Breast epithelium (tissue), 4 donors: Measurements from ENCODE around the gene RGS12. TPM values are rescaled to one million over a fixed set of nuclear protein-coding genes. Genes with fewer than 3 reads are reported as not detected.
A peak's percentile ranks its signal among the peaks of the same experiment; 100 is the strongest.

Experiments
- DNase-seq, 2 donors: peaks; one replicate each; pipeline ENCODE4 v3.0.0-alpha.2; 2019; ENCODE audit warnings: low spot score in 2 of 2
- H3K27ac ChIP-seq, 2 donors: fragments of 200-600 bp; sonication (generic) in 1 of 2; one replicate each; pipeline ENCODE4 v1.5.1; 2016 to 2019; ENCODE audit warnings: mild to moderate bottlenecking in 1 of 2
- H3K27me3 ChIP-seq, 2 donors: fragments of 200-600 bp; sonication (generic) in 1 of 2; one replicate each; pipeline versions ENCODE4 v1.5.1 to v1.6.0; 2017 to 2019; ENCODE audit warnings: control low read depth in 1 of 2, mild to moderate bottlenecking in 1 of 2
- H3K36me3 ChIP-seq: fragments of 200-600 bp; one replicate; pipeline ENCODE4 v1.5.1; 2019
- H3K4me1 ChIP-seq, 2 donors: fragments of 200-600 bp; sonication (generic); one replicate each; pipeline ENCODE4 v1.5.1; 2016 to 2019; ENCODE audit warnings: control low read depth in 1 of 2
- H3K4me3 ChIP-seq, 3 donors: fragments of 200-600 bp; sonication (generic); 1 replicate in 2 of 3; 2 replicates in 1 of 3; pipeline ENCODE4 v1.5.1; 2016 to 2019; ENCODE audit warnings: mild to moderate bottlenecking in 3 of 3, moderate library complexity in 2 of 3
- H3K9me3 ChIP-seq, 2 donors: fragments of 200-600 bp; sonication (generic) in 1 of 2; one replicate each; pipeline ENCODE4 v1.5.1; 2016 to 2019; ENCODE audit warnings: control low read depth in 1 of 2
- CTCF ChIP-seq, 3 donors: fragments of 450-650 bp; IDR thresholded peaks; one replicate each; pipeline ENCODE4 v1.5.1; 2016 to 2017; ENCODE audit warnings: antibody characterized with exemption in 3 of 3, mild to moderate bottlenecking in 3 of 3, moderate library complexity in 3 of 3
- POLR2A ChIP-seq: fragments of 450-650 bp; IDR thresholded peaks from one replicate; pipeline ENCODE4 v1.6.1; 2016; ENCODE audit warnings: antibody characterized with exemption, mild to moderate bottlenecking, moderate library complexity
- POLR2AphosphoS5 ChIP-seq, 3 donors: sonication (generic); formaldehyde crosslinking; IDR thresholded peaks; one replicate each; pipeline ENCODE4 v1.6.1; 2017; ENCODE audit warnings: antibody characterized with exemption in 3 of 3
- intact Hi-C: fragments of 100-400 bp; cut with DNase I; formaldehyde crosslinking; loops from one replicate; pipeline ENCODE4 v1.15.1; 2023; ENCODE audit warnings: low total_unique reads
- total RNA-seq, 3 donors: library from RNA; depleted of rRNA; stranded (reverse); fragments of >200 nt; gene quantifications; one replicate each; pipeline ENCODE4 v1.1.0, GENCODE V29; 2016

Gene RGS12
- total RNA-seq, 3 donors from 2014 or later = 24.3 to 94.5 (median 29.9) TPM

GRCh38 chr4:3331511-3332394 is 38.9 kb downstream of the RGS12 start:
- H3K36me3 ChIP-seq = no peaks in the 10 kb centered on the region
- no peak overlapping the region for H3K4me3 ChIP-seq
- intact Hi-C loops = no loop called here
- no peaks in the 10 kb centered on the region for H3K4me1 ChIP-seq
- H3K9me3 ChIP-seq = no peaks in the 10 kb centered on the region
- H3K27me3 ChIP-seq = no peaks in the 10 kb centered on the region
- peak in 1 of 2 donors; percentile 16 for DNase-seq
- peak overlapping the region in 1 of 2 donors; percentile 1 for H3K27ac ChIP-seq
- TF ChIP-seq CTCF (IDR thresholded peaks at IDR 0.05) (no peak), POLR2A (no peak), POLR2AphosphoS5 (IDR thresholded peaks at IDR 0.05) (no peak)

GRCh38 chr4:3332498-3332897 is 39.7 kb downstream of the RGS12 start:
- H3K36me3 ChIP-seq = no peaks in the 10 kb centered on the region
- H3K27me3 ChIP-seq = no peaks in the 10 kb centered on the region
- no peak overlapping the region for H3K4me3 ChIP-seq
- intact Hi-C loops = no loop called here
- DNase-seq = no peak
- TF ChIP-seq POLR2A (no peak), POLR2AphosphoS5 (IDR thresholded peaks at IDR 0.05) (no peak), CTCF (IDR thresholded peaks at IDR 0.05) (no peak)
- no peak overlapping the region for H3K27ac ChIP-seq
- no peaks in the 10 kb centered on the region for H3K4me1 ChIP-seq
- H3K9me3 ChIP-seq = no peaks in the 10 kb centered on the region

- intact Hi-C loops = no loop called here
- Histone ChIP-seq H3K4me3 (no peak overlapping the region), H3K4me1 (no peaks in the 10 kb centered on the region), H3K9me3 (no peaks in the 10 kb centered on the region), H3K27me3 (no peaks in the 10 kb centered on the region), H3K27ac (no peak overlapping the region), H3K36me3 (no peaks in the 10 kb centered on the region)
- TF ChIP-seq POLR2A (no peak), POLR2AphosphoS5 (IDR thresholded peaks at IDR 0.05) (no peak), CTCF (IDR thresholded peaks at IDR 0.05) (no peak)
- no peak for DNase-seq
These were observed 41.5 kb downstream of the RGS12 start for GRCh38 chr4:3334316-3334715.

- DNase-seq = peak in 1 of 2 donors; percentile 11
- Histone ChIP-seq H3K9me3 (no peaks in the 10 kb centered on the region), H3K27ac (no peak overlapping the region), H3K4me1 (no peaks in the 10 kb centered on the region), H3K36me3 (no peaks in the 10 kb centered on the region), H3K4me3 (no peak overlapping the region), H3K27me3 (no peaks in the 10 kb centered on the region)
- intact Hi-C loops = no loop called here
- no peak for TF ChIP-seq POLR2A
These were observed 42.6 kb downstream of the RGS12 start for GRCh38 chr4:3335385-3335784.

- intact Hi-C loops = no loop called here
- Histone ChIP-seq H3K27ac (no peak overlapping the region), H3K9me3 (no peaks in the 10 kb centered on the region), H3K4me3 (no peak overlapping the region), H3K36me3 (no peaks in the 10 kb centered on the region), H3K4me1 (no peaks in the 10 kb centered on the region), H3K27me3 (no peaks in the 10 kb centered on the region)
- TF ChIP-seq POLR2AphosphoS5 (IDR thresholded peaks at IDR 0.05) (no peak), CTCF (IDR thresholded peaks at IDR 0.05) (no peak), POLR2A (no peak)
- no peak for DNase-seq
These were observed 43.2 kb downstream of the RGS12 start for GRCh38 chr4:3335982-3336381.
